ENCODE results near the gene LRRFIP2. TPM values are rescaled to one million over a fixed set of nuclear protein-coding genes. Genes with fewer than 3 reads are reported as not detected.

The LRRFIP2 gene
- total and polyA plus RNA-seq, 2 donors (not counting 1 experiment from before 2014, with no cell fraction given) = 8.6 to 49.2 TPM

GRCh38 chr3:37096288-37096687 is 78.1 kb downstream of the LRRFIP2 start:
- POLR2A ChIA-PET = no interaction called here
- no peak overlapping the region for H3K9ac ChIP-seq (ENCODE audit: low read length)
- WGBS (ENCODE audit: insufficient coverage) = no CpG with 5 or more reads among the region's 1 CpG
- no peak overlapping the region for H3K4me3 ChIP-seq (ENCODE audit: control extremely low read depth in 1 of 5, extremely low read depth in 1 of 5, insufficient read depth in 1 of 5, low read depth in 2 of 5, low read length in 4 of 5)
- H2AFZ ChIP-seq (ENCODE audit: insufficient read depth, low read depth, low read length, poor library complexity, severe bottlenecking) = no peak overlapping the region
- TF ChIP-seq EZH2 (IDR thresholded peaks at IDR 0.05; ENCODE audit: borderline replicate concordance, insufficient read depth, low read depth, low read length, poor library complexity, severe bottlenecking) = no peak
- TF ChIP-seq, protein P1, sequence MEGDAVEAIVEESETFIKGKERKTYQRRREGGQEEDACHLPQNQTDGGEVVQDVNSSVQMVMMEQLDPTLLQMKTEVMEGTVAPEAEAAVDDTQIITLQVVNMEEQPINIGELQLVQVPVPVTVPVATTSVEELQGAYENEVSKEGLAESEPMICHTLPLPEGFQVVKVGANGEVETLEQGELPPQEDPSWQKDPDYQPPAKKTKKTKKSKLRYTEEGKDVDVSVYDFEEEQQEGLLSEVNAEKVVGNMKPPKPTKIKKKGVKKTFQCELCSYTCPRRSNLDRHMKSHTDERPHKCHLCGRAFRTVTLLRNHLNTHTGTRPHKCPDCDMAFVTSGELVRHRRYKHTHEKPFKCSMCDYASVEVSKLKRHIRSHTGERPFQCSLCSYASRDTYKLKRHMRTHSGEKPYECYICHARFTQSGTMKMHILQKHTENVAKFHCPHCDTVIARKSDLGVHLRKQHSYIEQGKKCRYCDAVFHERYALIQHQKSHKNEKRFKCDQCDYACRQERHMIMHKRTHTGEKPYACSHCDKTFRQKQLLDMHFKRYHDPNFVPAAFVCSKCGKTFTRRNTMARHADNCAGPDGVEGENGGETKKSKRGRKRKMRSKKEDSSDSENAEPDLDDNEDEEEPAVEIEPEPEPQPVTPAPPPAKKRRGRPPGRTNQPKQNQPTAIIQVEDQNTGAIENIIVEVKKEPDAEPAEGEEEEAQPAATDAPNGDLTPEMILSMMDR (IDR thresholded peaks at IDR 0.05) = no peak
- CTCF ChIA-PET = no interaction called here
- H3K9me3 Mint-ChIP-seq (ENCODE audit: insufficient read depth) = no peaks in the 10 kb centered on the region
- H3K79me2 ChIP-seq (ENCODE audit: control insufficient read depth, insufficient read depth, low read length) = no peaks in the 10 kb centered on the region
- no peaks in the 10 kb centered on the region for H3K27me3 ChIP-seq (replicated peaks in 1 of 4; ENCODE audit: control extremely low read depth in 1 of 4, control insufficient read depth in 3 of 4, insufficient read depth in 4 of 4, low read length in 3 of 4)
- no peaks in the 10 kb centered on the region for H3K4me1 Mint-ChIP-seq
- peaks cover 0 to 4% of the 10 kb centered on the region in 2 experiments for H3K36me3 ChIP-seq (replicated peaks in 1 of 2; ENCODE audit: control extremely low read depth in 1 of 2, control insufficient read depth in 1 of 2, extremely low read depth in 1 of 2, insufficient read depth in 2 of 2, low read length in 1 of 2)
- no peak overlapping the region for H3K4me2 ChIP-seq (replicated peaks; ENCODE audit: low read depth, low read length, poor library complexity, severe bottlenecking)
- H3K27me3 Mint-ChIP-seq = no peaks in the 10 kb centered on the region
- H4K20me1 ChIP-seq (ENCODE audit: control insufficient read depth, insufficient read depth, low read length, poor library complexity, severe bottlenecking) = no peaks in the 10 kb centered on the region
- H3K4me3 Mint-ChIP-seq = no peak overlapping the region
- H3K4me1 ChIP-seq (ENCODE audit: control insufficient read depth in 2 of 2, insufficient read depth in 2 of 2, low read length in 2 of 2) = no peaks in the 10 kb centered on the region
- intact Hi-C loops (cut with micrococcal nuclease) = no loop called here
- no peak overlapping the region for H3K27ac Mint-ChIP-seq
- ATAC-seq (ENCODE audit: low read depth) (no peak), DNase-seq (no peak)
- H3K9me3 ChIP-seq (ENCODE audit: control extremely low read depth in 1 of 3, control insufficient read depth in 2 of 3, insufficient read depth in 1 of 3, low read length in 2 of 3) = no peaks in the 10 kb centered on the region
- no peak overlapping the region for H3K27ac ChIP-seq (ENCODE audit: low read length in 2 of 2)

DNA sequence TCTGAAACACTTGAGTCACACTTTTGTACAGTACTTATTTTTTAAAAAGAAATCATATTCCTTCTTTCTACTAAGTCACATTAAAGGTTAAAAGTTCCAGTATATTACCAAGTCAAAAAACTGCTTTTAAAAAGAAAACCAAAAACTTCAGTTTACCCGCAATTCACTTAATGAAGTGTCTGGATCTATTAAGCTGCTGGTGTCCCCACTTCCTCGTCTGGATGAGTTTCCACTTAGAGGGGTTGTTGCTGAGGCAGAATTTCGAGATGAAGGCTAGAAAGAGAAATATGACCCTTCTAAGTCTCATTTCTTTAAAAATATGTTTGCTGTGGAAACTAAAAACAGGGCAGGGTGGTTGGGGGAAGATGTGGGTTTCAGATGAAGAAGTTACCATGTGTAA is 79.7 kb downstream of the LRRFIP2 start:
- H3K9me3 ChIP-seq (ENCODE audit: control extremely low read depth in 1 of 3, control insufficient read depth in 2 of 3, insufficient read depth in 1 of 3, low read length in 2 of 3) = no peaks in the 10 kb centered on the region
- no peaks in the 10 kb centered on the region for H4K20me1 ChIP-seq (ENCODE audit: control insufficient read depth, insufficient read depth, low read length, poor library complexity, severe bottlenecking)
- WGBS (ENCODE audit: insufficient coverage) = 67% methylated on average over 1 of the region's 3 CpGs
- Mint-ChIP-seq H3K27ac (no peak overlapping the region), H3K4me1 (no peaks in the 10 kb centered on the region), H3K9me3 (ENCODE audit: insufficient read depth) (no peaks in the 10 kb centered on the region), H3K4me3 (no peak overlapping the region), H3K27me3 (no peaks in the 10 kb centered on the region)
- no peak overlapping the region for H2AFZ ChIP-seq (ENCODE audit: insufficient read depth, low read depth, low read length, poor library complexity, severe bottlenecking)
- ChIA-PET POLR2A (no interaction called here), CTCF (no interaction called here)
- TF ChIP-seq, protein P1 (IDR thresholded peaks at IDR 0.05) = no peak
- TF ChIP-seq EZH2 (IDR thresholded peaks at IDR 0.05; ENCODE audit: borderline replicate concordance, insufficient read depth, low read depth, low read length, poor library complexity, severe bottlenecking) = no peak
- no peak overlapping the region for H3K4me3 ChIP-seq (ENCODE audit: control extremely low read depth in 1 of 5, extremely low read depth in 1 of 5, insufficient read depth in 1 of 5, low read depth in 2 of 5, low read length in 4 of 5)
- peaks cover 4 to 7% of the 10 kb centered on the region in 2 experiments for H3K36me3 ChIP-seq (replicated peaks in 1 of 2; ENCODE audit: control extremely low read depth in 1 of 2, control insufficient read depth in 1 of 2, extremely low read depth in 1 of 2, insufficient read depth in 2 of 2, low read length in 1 of 2)
- intact Hi-C loops (cut with micrococcal nuclease) = no loop called here
- no peaks in the 10 kb centered on the region for H3K79me2 ChIP-seq (ENCODE audit: control insufficient read depth, insufficient read depth, low read length)
- no peaks in the 10 kb centered on the region for H3K4me1 ChIP-seq (ENCODE audit: control insufficient read depth in 2 of 2, insufficient read depth in 2 of 2, low read length in 2 of 2)
- no peak overlapping the region for H3K9ac ChIP-seq (ENCODE audit: low read length)
- H3K27ac ChIP-seq (ENCODE audit: low read length in 2 of 2) = no peak overlapping the region
- ATAC-seq (ENCODE audit: low read depth) (no peak), DNase-seq (no peak)
- H3K4me2 ChIP-seq (replicated peaks; ENCODE audit: low read depth, low read length, poor library complexity, severe bottlenecking) = no peak overlapping the region
- H3K27me3 ChIP-seq (replicated peaks in 1 of 4; ENCODE audit: control extremely low read depth in 1 of 4, control insufficient read depth in 3 of 4, insufficient read depth in 4 of 4, low read length in 3 of 4) = no peaks in the 10 kb centered on the region

Measured in B cell (primary cell).